GM15510 (cell line): ENCODE results near the gene POLDIP2.

ENCODE experiments used
- POLR2A ChIP-seq: IDR thresholded peaks from 3 replicates; pipeline ENCODE4 v1.6.1; 2011; ENCODE audit warnings: borderline replicate concordance; ENCODE audit not compliant: insufficient read length; ENCODE audit errors: extremely low read depth

Gene POLDIP2

GRCh38 chr17:28364665-28365363, 7.5 kb upstream of the POLDIP2 start, which contains the start of gene SEBOX:
Gene SEBOX, minus strand, starts transcription at chr17:28365199. Its CDS starts 48 bp downstream, at chr17:28365151.
- no peak for TF ChIP-seq POLR2A

GRCh38 chr17:28363776-28364650, 6.7 kb upstream of the POLDIP2 start:
- no peak for TF ChIP-seq POLR2A

DNA sequence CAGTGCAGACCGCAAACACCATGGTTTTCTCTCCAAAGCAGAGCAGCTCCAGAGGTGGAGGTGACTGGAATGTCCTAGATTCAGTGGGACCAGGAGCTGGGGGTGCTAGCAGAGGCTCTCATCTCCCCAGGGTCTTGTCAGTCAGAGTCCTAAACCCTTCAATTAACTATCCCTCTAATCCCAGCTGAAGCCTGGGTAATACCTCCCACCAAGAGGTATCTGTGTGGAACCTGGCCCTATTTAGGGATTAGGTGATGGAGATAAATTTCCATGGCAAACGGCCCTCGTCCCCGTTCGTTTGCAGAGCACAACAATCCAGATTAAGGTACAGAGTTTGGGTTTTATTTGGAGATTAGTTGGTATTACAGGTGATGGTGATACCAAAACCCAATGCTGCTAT, 5.9 kb upstream of the POLDIP2 start:
- TF ChIP-seq POLR2A: no peak

- no peak for TF ChIP-seq POLR2A
Observed at GRCh38 chr17:28357901-28358197, 522 bp upstream of the POLDIP2 start.

- TF ChIP-seq POLR2A: no peak
Observed at GRCh38 chr17:28350271-28350670, 7.1 kb downstream of the POLDIP2 start.

GRCh38 chr17:28348979-28349378, 8.3 kb downstream of the POLDIP2 start:
- TF ChIP-seq POLR2A: no peak

GRCh38 chr17:28347261-28347891, 10.0 kb downstream of the POLDIP2 start:
- no peak for TF ChIP-seq POLR2A

DNA sequence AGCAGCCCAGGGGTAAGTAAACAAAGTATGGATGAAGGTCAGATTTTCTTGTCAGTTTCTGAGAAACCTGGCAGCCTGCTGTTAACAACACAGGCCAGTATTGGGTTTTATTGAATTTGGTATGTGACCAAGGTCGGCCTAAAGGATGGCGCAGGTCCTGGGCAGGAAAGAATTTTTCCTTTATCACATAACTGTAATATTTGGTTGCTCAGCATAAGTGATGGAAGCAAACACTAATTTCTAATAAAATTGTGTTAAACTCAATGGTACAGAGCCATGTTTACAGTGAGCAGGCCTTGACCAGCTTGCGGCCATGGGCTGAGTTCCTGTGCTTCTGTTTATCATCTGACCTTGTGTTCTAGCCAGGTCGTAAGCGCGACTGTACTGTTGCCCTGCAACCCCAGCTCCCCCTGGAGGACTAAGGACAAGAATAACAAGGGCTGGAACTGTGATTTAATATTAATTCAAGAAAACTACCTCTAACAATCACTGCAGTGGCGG, 10.5 kb downstream of the POLDIP2 start:
- no peak for TF ChIP-seq POLR2A

DNA sequence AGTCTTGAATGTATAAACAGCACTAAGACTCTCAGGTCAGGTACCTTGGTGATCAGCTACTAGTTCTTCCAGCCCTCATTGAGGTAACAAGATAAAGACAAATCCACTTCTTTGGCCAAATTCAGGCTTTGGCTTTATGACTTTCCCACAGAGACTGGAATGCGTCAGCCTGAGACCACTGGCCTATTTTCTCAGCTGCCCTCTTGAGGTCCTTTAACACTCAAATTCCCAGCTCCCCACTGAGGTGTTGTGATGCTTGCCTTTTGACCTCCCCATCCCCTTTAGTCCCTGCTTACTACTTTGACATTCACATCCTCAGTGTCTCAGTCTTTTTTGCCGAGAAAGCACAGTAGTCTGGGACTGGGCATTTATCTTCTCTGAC, 11.1 kb downstream of the POLDIP2 start:
- TF ChIP-seq POLR2A: no peak

- TF ChIP-seq POLR2A: peak; percentile 17
Observed at GRCh38 chr17:28345419-28346198, 11.7 kb downstream of the POLDIP2 start.

DNA sequence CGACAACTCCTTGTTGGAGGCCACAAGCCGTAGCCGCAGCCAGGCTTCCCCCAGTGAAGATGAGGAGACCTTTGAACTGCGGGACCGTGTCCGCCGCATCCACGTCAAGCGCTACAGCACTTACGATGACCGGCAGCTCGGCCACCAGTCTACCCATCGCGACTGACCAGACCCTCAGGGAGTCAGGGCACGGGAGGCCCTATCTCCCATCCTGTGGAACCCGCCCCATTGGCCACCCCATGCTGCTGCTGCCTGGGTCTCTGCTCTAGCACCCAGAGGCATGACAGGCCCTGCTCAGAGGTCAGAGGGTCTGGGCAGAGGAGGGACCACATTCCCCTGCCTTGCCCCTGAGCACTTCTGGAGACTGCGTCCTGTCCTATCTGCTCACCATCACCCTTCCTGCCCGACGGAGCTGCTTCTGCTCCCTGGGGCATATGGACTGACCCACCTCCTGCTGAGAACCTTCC, 12.9 kb downstream of the POLDIP2 start:
- TF ChIP-seq POLR2A: no peak

DNA sequence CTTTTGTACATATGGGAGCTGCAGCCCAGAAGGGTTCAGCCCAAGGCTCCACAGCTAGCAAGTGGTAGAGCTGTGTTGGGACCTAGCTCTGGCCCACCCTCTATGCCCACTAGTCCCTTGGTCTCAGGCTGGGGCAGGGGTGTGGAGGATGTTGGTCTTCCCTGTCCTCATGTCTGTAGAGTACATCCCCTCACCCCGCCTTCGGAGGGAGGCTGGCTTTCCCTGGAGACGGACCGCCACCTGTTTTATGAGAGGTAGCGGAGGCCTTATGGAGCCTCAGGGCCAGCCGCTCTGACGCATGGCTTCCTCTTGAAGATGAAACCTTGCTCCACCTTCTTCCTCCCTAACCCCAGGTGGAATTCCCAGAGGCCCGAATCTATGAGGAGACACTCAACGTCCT, 13.3 kb downstream of the POLDIP2 start:
- TF ChIP-seq POLR2A: no peak

DNA sequence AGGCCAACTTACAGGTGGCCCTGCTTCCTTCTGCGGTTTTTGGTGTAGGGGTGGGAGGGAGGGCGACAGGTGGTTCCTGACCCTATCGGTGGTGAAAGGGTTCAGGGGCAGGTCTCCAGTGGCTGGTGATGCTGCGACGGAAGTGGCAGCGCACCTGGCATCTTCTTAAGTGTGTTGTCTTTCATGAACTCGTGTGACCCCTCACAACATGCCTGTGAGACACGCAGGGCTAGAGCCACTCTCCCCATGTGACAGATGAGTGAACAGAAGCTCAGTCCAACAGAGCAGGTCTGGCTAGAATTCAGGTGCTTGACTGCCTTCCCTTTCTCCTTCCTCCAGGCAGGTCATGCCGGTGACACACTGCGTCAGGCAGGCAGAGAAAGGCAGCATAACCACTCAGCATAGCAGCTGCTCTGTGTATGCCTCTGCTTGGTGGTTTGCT, 13.8 kb downstream of the POLDIP2 start:
- no peak for TF ChIP-seq POLR2A

DNA sequence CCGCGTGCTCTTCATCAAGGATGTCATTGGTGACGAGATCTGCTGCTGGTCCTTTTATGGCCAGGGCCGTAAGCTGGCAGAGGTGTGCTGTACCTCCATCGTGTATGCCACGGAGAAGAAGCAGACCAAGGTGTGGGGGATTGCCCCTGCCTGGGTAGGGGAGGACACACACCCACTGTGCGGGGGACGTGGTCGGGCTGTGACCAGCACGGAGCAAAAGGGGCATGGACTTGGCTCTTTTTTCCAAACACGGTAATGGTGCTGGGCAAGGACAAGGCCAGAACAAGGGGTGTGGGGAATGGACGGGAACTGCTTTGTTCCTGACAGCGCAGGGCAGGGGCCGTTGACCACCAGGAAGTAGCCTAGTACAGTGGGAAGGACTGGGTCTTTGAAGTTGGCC, 15.0 kb downstream of the POLDIP2 start:
- no peak for TF ChIP-seq POLR2A
